ENCODE data around the gene GPATCH4. TPM values are rescaled to one million over a fixed set of nuclear protein-coding genes. Genes with fewer than 3 reads are reported as not detected.
A peak's percentile ranks its signal among the peaks of the same experiment; 100 is the strongest.

The GPATCH4 gene
- total RNA-seq, 3 donors from 2014 or later = 17.4 to 25.9 (median 21.5) TPM

GRCh38 chr1:156592910-156593660 is 8.2 kb downstream of the GPATCH4 start:
- peak in 1 of 3 donors; percentile 16 for DNase-seq
- Histone ChIP-seq H3K36me3 (ENCODE audit: low read depth) (no peaks in the 10 kb centered on the region), H3K4me1 (ENCODE audit: low read depth) (peaks cover 11% of the 10 kb centered on the region), H3K9me3 (no peaks in the 10 kb centered on the region), H3K4me3 (no peak overlapping the region)
- intact Hi-C loops (cut with DNase I, micrococcal nuclease) = no loop called here
- ATAC-seq = no peak
- TF ChIP-seq CTCF (IDR thresholded peaks at IDR 0.05) = no peak

GRCh38 chr1:156592158-156592909 is 8.9 kb downstream of the GPATCH4 start:
- ATAC-seq = no peak
- intact Hi-C loops (cut with DNase I, micrococcal nuclease) = no loop called here

GRCh38 chr1:156591432-156592157 is 9.7 kb downstream of the GPATCH4 start, which contains the start of gene NAXE:
NAXE (plus strand) TSS chr1:156591776; CDS start chr1:156591805, 29 bp downstream.
- Histone ChIP-seq H3K4me3 (peak within 1 kb of the TSS; percentile 27), H3K36me3 (ENCODE audit: low read depth) (no peaks in the 10 kb centered on the region), H3K4me1 (ENCODE audit: low read depth) (peaks cover 11% of the 10 kb centered on the region), H3K9me3 (no peaks in the 10 kb centered on the region)
- peak; percentile 96 for ATAC-seq
- no peak for TF ChIP-seq CTCF (IDR thresholded peaks at IDR 0.05)
- DNase-seq = peak; percentile 81 to 87 (median 86)
- intact Hi-C loops (cut with DNase I, micrococcal nuclease) = no loop called here

More at GRCh38 chr1:156592158-156592909, 8.9 kb downstream of the GPATCH4 start:
- DNase-seq = peak in 1 of 3 donors; percentile 8
- Histone ChIP-seq H3K36me3 (ENCODE audit: low read depth) (no peaks in the 10 kb centered on the region), H3K4me1 (ENCODE audit: low read depth) (peaks cover 11% of the 10 kb centered on the region), H3K9me3 (no peaks in the 10 kb centered on the region), H3K4me3 (peak overlapping the region; percentile 27)
- TF ChIP-seq CTCF (IDR thresholded peaks at IDR 0.05) = no peak

GRCh38 chr1:156591181-156591431 is 10.2 kb downstream of the GPATCH4 start:
- DNase-seq (peak in 1 of 3 donors; percentile 49), ATAC-seq (peak; percentile 30)
- no peaks in the 10 kb centered on the region for H3K36me3 ChIP-seq (ENCODE audit: low read depth)
- intact Hi-C loops (cut with DNase I, micrococcal nuclease) = no loop called here
- peaks cover 11% of the 10 kb centered on the region for H3K4me1 ChIP-seq (ENCODE audit: low read depth)
- TF ChIP-seq CTCF (IDR thresholded peaks at IDR 0.05) = no peak
- H3K9me3 ChIP-seq = no peaks in the 10 kb centered on the region
- peak overlapping the region; percentile 27 for H3K4me3 ChIP-seq

GRCh38 chr1:156590326-156591180 is 10.7 kb downstream of the GPATCH4 start:
- Histone ChIP-seq H3K4me3 (no peak overlapping the region), H3K36me3 (ENCODE audit: low read depth) (no peaks in the 10 kb centered on the region), H3K4me1 (ENCODE audit: low read depth) (peaks cover 11% of the 10 kb centered on the region), H3K9me3 (no peaks in the 10 kb centered on the region)
- intact Hi-C loops (cut with DNase I, micrococcal nuclease) = no loop called here
- ATAC-seq (no peak), DNase-seq (peak in 1 of 3 donors; percentile 20)
- no peak for TF ChIP-seq CTCF (IDR thresholded peaks at IDR 0.05)
